ENCODE data around the gene CCDC69. TPM values are rescaled to one million over a fixed set of nuclear protein-coding genes. Genes with fewer than 3 reads are reported as not detected.
A peak's percentile ranks its signal among the peaks of the same experiment; 100 is the strongest.

CCDC69 gene
- total and polyA plus RNA-seq, 9 donors: 22.6 to 158 (median 37.3) TPM

DNA sequence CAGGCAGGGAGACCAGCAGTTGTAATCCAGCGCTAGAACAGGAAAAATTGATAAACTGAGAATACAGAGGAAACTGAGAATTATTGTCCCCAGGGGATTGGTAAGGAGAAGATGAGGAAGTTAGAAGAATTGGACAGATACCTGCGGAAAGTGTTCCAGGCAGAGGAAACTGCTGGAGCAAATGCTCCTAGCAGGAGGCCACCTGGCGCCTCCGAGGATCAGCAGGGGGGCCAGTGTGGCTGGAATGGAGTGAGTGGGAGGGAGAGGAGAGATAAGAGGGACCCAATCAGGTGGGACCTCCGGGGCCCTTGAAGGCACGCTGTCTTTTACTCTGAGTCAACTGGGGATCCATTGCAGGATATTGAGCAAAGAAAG is 65.6 kb downstream of the CCDC69 start:
- peak overlapping the region; percentile 81 to 92 for H3K27ac ChIP-seq
- 1 to 7% (median 2%) methylated on average over 6 of the region's 6 CpGs for WGBS, 3 donors
- H3K27me3 ChIP-seq: no peaks in the 10 kb centered on the region
- H3K9me3 ChIP-seq: no peaks in the 10 kb centered on the region
- peak; percentile 38 to 66 (median 63) for DNase-seq
- peaks cover 14% of the 10 kb centered on the region for H3K4me1 ChIP-seq (ENCODE audit: insufficient read depth)
- H3K4me3 ChIP-seq: peak overlapping the region; percentile 76
- intact Hi-C loops (cut with DNase I): no loop called here
- TF ChIP-seq, protein P1, sequence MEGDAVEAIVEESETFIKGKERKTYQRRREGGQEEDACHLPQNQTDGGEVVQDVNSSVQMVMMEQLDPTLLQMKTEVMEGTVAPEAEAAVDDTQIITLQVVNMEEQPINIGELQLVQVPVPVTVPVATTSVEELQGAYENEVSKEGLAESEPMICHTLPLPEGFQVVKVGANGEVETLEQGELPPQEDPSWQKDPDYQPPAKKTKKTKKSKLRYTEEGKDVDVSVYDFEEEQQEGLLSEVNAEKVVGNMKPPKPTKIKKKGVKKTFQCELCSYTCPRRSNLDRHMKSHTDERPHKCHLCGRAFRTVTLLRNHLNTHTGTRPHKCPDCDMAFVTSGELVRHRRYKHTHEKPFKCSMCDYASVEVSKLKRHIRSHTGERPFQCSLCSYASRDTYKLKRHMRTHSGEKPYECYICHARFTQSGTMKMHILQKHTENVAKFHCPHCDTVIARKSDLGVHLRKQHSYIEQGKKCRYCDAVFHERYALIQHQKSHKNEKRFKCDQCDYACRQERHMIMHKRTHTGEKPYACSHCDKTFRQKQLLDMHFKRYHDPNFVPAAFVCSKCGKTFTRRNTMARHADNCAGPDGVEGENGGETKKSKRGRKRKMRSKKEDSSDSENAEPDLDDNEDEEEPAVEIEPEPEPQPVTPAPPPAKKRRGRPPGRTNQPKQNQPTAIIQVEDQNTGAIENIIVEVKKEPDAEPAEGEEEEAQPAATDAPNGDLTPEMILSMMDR (IDR thresholded peaks at IDR 0.05): no peak
- TF ChIP-seq POLR2A (IDR thresholded peaks at IDR 0.05): peak; percentile 14
- H3K36me3 ChIP-seq: no peaks in the 10 kb centered on the region

DNA sequence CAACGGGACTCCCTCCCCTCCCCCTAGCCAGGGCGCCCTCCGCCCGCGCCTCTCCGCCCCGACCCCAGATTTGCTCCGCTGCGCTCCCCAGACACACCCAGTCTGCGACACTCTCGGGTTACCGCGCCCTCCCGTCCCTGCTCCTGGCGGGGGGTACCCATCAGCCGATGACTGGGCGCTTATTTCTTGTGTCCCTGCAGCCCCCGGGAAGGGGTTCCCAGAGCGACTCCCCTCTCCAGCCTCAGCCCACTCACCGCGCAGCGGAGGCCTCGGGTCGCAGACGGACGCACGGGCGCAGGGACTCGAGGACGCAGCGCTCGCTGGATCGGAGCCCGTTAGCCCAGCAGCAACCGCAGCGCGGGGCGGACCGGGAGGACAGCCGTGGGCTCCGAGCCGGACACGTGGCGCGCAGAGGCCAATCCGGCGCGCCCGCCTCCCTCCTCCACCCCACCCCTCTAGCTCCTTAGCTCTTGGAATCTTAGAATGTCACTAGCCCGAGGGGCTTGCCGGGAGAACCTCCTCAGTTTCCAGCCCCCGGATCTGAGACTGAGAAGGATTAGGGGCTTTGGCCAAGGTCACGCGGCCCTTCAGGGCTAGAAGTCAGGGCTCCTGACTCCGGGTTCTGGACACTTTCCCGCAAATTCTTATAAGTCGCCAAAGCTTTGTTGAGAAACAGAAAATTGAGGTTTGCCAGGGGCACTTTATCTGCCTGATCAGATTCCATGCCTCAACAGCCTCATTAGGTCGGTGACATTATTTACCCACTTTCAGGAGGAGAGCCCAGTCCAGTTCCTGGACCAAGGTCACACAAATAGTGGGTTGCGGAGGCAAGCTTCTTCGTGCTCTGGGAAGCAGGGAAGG is 66.2 kb downstream of the CCDC69 start, which contains the start of gene ANXA6:
Gene ANXA6, minus strand, starts transcription at position 354 of the 861 bp plus-strand sequence. CDS start 9,878 bp downstream, outside the sequence.
- H3K9me3 ChIP-seq: no peaks in the 10 kb centered on the region

GRCh38 chr5:151156507-151157420 is 67.1 kb downstream of the CCDC69 start:
- whole genome bisulfite sequencing, 3 donors: 2% methylated on average over 19 to 20 of the region's 20 CpGs
- no peaks in the 10 kb centered on the region for H3K9me3 ChIP-seq
- peak overlapping the region; percentile 76 for H3K4me3 ChIP-seq
- no peaks in the 10 kb centered on the region for H3K27me3 ChIP-seq
- TF ChIP-seq POLR2A (IDR thresholded peaks at IDR 0.05): no peak
- TF ChIP-seq EP300 (IDR thresholded peaks at IDR 0.05): no peak
- TF ChIP-seq, protein P1 (IDR thresholded peaks at IDR 0.05): peak in 1 of 3 donors; percentile 11
- DNase-seq: peak in 2 of 5 donors; percentile 36 to 56
- peaks cover 11% of the 10 kb centered on the region for H3K4me1 ChIP-seq (ENCODE audit: insufficient read depth)
- no peaks in the 10 kb centered on the region for H3K36me3 ChIP-seq
- intact Hi-C loops (cut with DNase I): no loop called here
- peak overlapping the region; percentile 81 to 92 for H3K27ac ChIP-seq

More for the DNA sequence above, 66.2 kb downstream of the CCDC69 start, which contains the start of gene ANXA6:
- Histone ChIP-seq H3K4me1 (ENCODE audit: insufficient read depth) (peaks cover 11% of the 10 kb centered on the region), H3K4me3 (peak within 1 kb of the TSS; percentile 76), H3K27ac (peak within 1 kb of the TSS; percentile 81 to 92), H3K36me3 (no peaks in the 10 kb centered on the region), H3K27me3 (no peaks in the 10 kb centered on the region)
- peak; percentile 81 to 89 (median 85) for DNase-seq
- intact Hi-C loops (cut with DNase I): no loop called here
- 0 to 1% (median 0%) methylated on average over 41 to 60 of the region's 60 CpGs for WGBS, 3 donors
- TF ChIP-seq EP300 (IDR thresholded peaks at IDR 0.05) (no peak), POLR2A (IDR thresholded peaks at IDR 0.05) (peak; percentile 34)
- TF ChIP-seq, protein P1 (IDR thresholded peaks at IDR 0.05): no peak

DNA sequence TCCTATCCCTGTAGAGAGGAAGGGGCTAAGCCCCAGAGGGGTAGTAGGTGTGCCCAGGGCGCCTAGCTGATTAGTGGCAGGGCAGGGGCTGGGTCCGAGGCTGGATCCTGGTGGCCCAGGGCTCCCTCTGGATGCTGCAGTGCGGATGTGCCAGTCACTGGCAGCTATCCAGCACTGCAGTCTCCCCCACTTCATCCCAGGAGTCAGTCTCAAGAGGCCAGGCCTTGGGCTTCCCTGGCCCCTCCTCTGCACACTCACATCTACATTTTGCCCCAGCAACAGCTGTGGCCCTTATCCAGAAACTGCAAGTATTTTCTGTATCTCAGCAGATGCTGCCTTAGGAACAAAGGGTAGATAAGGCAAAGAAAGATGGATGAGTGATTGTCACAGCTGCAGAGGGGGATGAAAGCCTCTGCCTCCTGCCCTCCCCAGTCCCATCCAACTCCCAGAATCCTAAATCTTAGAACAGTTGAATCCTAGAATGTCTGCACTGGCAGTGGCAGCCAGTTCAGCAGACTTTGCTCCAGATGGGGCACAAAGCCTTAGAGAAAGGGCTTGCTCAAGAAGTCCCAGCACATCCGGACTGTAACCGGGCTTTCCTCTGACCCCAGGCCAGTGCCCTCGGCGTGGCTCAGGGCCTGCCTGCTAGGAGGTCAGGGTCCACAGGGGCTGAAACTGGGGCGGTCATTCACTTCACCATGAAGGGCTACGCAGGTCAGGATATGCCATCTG is 68.0 kb downstream of the CCDC69 start:
- intact Hi-C loops (cut with DNase I): no loop called here
- peak overlapping the region; percentile 81 to 92 for H3K27ac ChIP-seq
- peak overlapping the region; percentile 76 for H3K4me3 ChIP-seq
- no peaks in the 10 kb centered on the region for H3K27me3 ChIP-seq
- peak; percentile 29 to 58 (median 45) for DNase-seq
- TF ChIP-seq POLR2A (IDR thresholded peaks at IDR 0.05): no peak
- TF ChIP-seq EP300 (IDR thresholded peaks at IDR 0.05): no peak
- TF ChIP-seq, protein P1 (IDR thresholded peaks at IDR 0.05): no peak
- no peaks in the 10 kb centered on the region for H3K36me3 ChIP-seq
- no peaks in the 10 kb centered on the region for H3K9me3 ChIP-seq
- peaks cover 19% of the 10 kb centered on the region for H3K4me1 ChIP-seq (ENCODE audit: insufficient read depth)
- WGBS, 3 donors: 6 to 9% (median 7%) methylated on average over 9 of the region's 9 CpGs
